ENCODE results near the gene RAB10. TPM values are rescaled to one million over a fixed set of nuclear protein-coding genes. Genes with fewer than 3 reads are reported as not detected.
A peak's percentile ranks its signal among the peaks of the same experiment; 100 is the strongest.

RAB10 gene
- total and polyA plus RNA-seq, 4 donors: 26.6 to 52.2 (median 41.6) TPM

DNA sequence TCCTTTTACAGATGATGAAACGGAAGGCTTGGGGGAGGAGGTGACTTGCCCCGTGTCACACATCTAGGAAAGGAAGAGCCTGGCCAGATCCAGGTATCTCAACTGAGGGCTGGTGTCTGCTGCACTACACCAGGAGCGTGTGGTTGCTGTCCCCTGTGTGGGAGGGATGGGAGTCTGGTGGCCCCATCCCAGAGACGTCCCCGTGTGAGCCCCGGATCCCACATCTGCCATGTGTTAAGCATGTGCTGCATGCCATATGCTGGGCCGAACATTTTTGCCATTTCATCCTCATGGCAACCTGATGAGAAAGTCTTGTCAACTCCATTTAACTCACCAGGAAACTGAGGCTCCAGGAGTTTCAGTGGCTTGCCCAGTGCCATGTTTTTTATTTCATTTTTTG lies 143.2 kb downstream of the RAB10 start:
- H3K9me3 ChIP-seq (ENCODE audit: control insufficient read depth in 4 of 4, low read length in 3 of 4): no peaks in the 10 kb centered on the region
- 97% methylated on average over 7 of the region's 7 CpGs for WGBS
- DNase-seq (ENCODE audit: low spot score): no peak
- no peak overlapping the region for H3K4me3 ChIP-seq (ENCODE audit: low read depth in 1 of 3, low read length in 3 of 3)
- TF ChIP-seq JUND (IDR thresholded peaks at IDR 0.05): no peak
- no peak for TF ChIP-seq RXRA (IDR thresholded peaks at IDR 0.05)
- no peaks in the 10 kb centered on the region for H3K36me3 ChIP-seq (ENCODE audit: control insufficient read depth in 4 of 4, insufficient read depth in 3 of 4, low read depth in 1 of 4, low read length in 3 of 4)
- H3K4me1 ChIP-seq (ENCODE audit: control insufficient read depth in 4 of 4, insufficient read depth in 4 of 4, low read length in 3 of 4): peaks cover 0 to 15% (median 9%) of the 10 kb centered on the region in 4 donors
- H3K9ac ChIP-seq (ENCODE audit: low read depth in 1 of 2, low read length in 2 of 2): no peak overlapping the region
- no peak overlapping the region for H3K27ac ChIP-seq (ENCODE audit: low read depth in 1 of 2, low read length in 2 of 2)
- peaks cover 0 to 6% (median 0%) of the 10 kb centered on the region in 4 donors for H3K27me3 ChIP-seq (ENCODE audit: control insufficient read depth in 4 of 4, insufficient read depth in 4 of 4, low read length in 3 of 4)

DNA sequence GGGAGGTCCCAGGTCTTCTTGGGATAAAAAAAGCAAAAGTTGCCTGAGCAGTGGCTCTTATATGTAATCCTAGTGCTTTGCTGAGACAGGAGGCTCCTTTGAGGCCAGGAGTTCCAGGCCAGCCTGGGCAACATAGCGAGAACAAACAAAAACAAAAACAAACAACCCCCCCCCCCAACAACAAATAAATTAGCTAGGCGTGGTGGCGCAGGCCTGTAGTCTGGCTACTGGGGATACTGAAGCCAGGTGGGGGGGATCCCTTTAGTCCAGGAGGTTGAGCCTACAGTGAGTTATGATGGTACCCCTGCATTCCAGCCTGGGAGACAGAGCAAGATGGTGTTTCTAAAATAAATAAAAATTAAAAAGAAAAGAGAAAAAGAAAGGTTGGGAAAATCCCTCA lies 144.4 kb downstream of the RAB10 start:
- H3K9ac ChIP-seq (ENCODE audit: low read depth in 1 of 2, low read length in 2 of 2): no peak overlapping the region
- DNase-seq (ENCODE audit: low spot score): no peak
- no peaks in the 10 kb centered on the region for H3K36me3 ChIP-seq (ENCODE audit: control insufficient read depth in 4 of 4, insufficient read depth in 3 of 4, low read depth in 1 of 4, low read length in 3 of 4)
- H3K9me3 ChIP-seq (ENCODE audit: control insufficient read depth in 4 of 4, low read length in 3 of 4): no peaks in the 10 kb centered on the region
- TF ChIP-seq TAF1 (conservative IDR thresholded peaks at IDR 0.05): no peak
- TF ChIP-seq SP1 (IDR thresholded peaks at IDR 0.05): no peak
- TF ChIP-seq RAD21 (IDR thresholded peaks at IDR 0.05): no peak
- TF ChIP-seq, protein P1, sequence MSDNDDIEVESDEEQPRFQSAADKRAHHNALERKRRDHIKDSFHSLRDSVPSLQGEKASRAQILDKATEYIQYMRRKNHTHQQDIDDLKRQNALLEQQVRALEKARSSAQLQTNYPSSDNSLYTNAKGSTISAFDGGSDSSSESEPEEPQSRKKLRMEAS (IDR thresholded peaks at IDR 0.05): no peak
- no peak for TF ChIP-seq HNF4A (conservative IDR thresholded peaks at IDR 0.05)
- TF ChIP-seq, protein P2, sequence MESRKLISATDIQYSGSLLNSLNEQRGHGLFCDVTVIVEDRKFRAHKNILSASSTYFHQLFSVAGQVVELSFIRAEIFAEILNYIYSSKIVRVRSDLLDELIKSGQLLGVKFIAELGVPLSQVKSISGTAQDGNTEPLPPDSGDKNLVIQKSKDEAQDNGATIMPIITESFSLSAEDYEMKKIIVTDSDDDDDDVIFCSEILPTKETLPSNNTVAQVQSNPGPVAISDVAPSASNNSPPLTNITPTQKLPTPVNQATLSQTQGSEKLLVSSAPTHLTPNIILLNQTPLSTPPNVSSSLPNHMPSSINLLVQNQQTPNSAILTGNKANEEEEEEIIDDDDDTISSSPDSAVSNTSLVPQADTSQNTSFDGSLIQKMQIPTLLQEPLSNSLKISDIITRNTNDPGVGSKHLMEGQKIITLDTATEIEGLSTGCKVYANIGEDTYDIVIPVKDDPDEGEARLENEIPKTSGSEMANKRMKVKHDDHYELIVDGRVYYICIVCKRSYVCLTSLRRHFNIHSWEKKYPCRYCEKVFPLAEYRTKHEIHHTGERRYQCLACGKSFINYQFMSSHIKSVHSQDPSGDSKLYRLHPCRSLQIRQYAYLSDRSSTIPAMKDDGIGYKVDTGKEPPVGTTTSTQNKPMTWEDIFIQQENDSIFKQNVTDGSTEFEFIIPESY (IDR thresholded peaks at IDR 0.05): no peak
- TF ChIP-seq RXRA (IDR thresholded peaks at IDR 0.05): no peak
- TF ChIP-seq EGR1 (IDR thresholded peaks at IDR 0.05; ENCODE audit: low read depth in 2 of 2): no peak
- no peak for TF ChIP-seq FOXA1 (IDR thresholded peaks at IDR 0.05)
- TF ChIP-seq, protein P3, sequence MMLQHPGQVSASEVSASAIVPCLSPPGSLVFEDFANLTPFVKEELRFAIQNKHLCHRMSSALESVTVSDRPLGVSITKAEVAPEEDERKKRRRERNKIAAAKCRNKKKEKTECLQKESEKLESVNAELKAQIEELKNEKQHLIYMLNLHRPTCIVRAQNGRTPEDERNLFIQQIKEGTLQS (IDR thresholded peaks at IDR 0.05): no peak
- TF ChIP-seq YY1 (IDR thresholded peaks at IDR 0.05): no peak
- peaks cover 0 to 6% (median 0%) of the 10 kb centered on the region in 4 donors for H3K27me3 ChIP-seq (ENCODE audit: control insufficient read depth in 4 of 4, insufficient read depth in 4 of 4, low read length in 3 of 4)
- peaks cover 0 to 11% (median 8%) of the 10 kb centered on the region in 4 donors for H3K4me1 ChIP-seq (ENCODE audit: control insufficient read depth in 4 of 4, insufficient read depth in 4 of 4, low read length in 3 of 4)
- H3K27ac ChIP-seq (ENCODE audit: low read depth in 1 of 2, low read length in 2 of 2): no peak overlapping the region
- no peak overlapping the region for H3K4me3 ChIP-seq (ENCODE audit: low read depth in 1 of 3, low read length in 3 of 3)
- 93% methylated on average over 3 of the region's 3 CpGs for WGBS

DNA sequence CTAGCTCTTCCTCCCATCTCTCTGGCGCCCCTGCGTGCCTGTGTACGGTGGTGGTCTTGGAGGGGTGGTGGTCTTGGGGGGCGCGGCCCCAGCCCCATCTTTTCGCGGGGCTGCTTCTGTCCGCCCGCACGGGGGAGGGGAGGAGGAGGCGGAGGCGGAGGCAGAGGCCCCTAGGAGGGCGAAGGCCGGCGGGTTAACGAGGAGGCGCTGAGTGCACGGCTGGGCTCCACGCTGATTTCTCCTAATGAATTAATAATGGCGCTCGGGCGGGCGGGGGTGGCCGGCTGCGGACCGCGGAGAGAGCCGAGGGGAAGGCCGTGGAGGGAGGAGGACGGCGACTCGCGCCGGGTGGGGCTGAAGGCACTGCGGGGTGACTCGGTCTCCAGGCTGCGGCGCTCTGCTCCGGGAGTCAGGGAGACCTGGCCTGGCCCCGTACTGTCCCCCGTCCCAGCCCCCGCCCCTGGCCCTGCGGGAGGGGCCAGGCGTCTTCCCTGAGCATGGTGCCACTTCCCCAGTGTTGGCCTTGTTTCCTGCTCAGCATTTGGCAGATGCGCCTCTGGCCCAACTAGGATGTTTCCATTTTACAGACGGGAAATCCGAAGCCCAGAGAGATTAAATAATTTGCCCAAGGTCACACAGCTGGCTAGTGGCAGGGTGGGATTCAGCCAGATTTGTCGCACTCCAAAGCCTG lies 145.0 kb downstream of the RAB10 start:
- peaks cover 0 to 6% (median 0%) of the 10 kb centered on the region in 4 donors for H3K27me3 ChIP-seq (ENCODE audit: control insufficient read depth in 4 of 4, insufficient read depth in 4 of 4, low read length in 3 of 4)
- peak overlapping the region in 1 of 3 donors; percentile 31 for H3K4me3 ChIP-seq (ENCODE audit: low read depth in 1 of 3, low read length in 3 of 3)
- no peak overlapping the region for H3K9ac ChIP-seq (ENCODE audit: low read depth in 1 of 2, low read length in 2 of 2)
- DNase-seq (ENCODE audit: low spot score): no peak
- 10% methylated on average over 48 of the region's 48 CpGs for whole genome bisulfite sequencing
- TF ChIP-seq NR2F2 (IDR thresholded peaks at IDR 0.05) (no peak), RAD21 (IDR thresholded peaks at IDR 0.05) (no peak), JUND (IDR thresholded peaks at IDR 0.05) (no peak), EGR1 (IDR thresholded peaks at IDR 0.05; ENCODE audit: low read depth in 2 of 2) (no peak), GABPA (IDR thresholded peaks at IDR 0.05 in 1 of 2, conservative IDR thresholded peaks at IDR 0.05 in 1 of 2) (no peak), FOXA2 (IDR thresholded peaks at IDR 0.05) (no peak), FOXA1 (IDR thresholded peaks at IDR 0.05) (no peak)
- TF ChIP-seq, protein P4, sequence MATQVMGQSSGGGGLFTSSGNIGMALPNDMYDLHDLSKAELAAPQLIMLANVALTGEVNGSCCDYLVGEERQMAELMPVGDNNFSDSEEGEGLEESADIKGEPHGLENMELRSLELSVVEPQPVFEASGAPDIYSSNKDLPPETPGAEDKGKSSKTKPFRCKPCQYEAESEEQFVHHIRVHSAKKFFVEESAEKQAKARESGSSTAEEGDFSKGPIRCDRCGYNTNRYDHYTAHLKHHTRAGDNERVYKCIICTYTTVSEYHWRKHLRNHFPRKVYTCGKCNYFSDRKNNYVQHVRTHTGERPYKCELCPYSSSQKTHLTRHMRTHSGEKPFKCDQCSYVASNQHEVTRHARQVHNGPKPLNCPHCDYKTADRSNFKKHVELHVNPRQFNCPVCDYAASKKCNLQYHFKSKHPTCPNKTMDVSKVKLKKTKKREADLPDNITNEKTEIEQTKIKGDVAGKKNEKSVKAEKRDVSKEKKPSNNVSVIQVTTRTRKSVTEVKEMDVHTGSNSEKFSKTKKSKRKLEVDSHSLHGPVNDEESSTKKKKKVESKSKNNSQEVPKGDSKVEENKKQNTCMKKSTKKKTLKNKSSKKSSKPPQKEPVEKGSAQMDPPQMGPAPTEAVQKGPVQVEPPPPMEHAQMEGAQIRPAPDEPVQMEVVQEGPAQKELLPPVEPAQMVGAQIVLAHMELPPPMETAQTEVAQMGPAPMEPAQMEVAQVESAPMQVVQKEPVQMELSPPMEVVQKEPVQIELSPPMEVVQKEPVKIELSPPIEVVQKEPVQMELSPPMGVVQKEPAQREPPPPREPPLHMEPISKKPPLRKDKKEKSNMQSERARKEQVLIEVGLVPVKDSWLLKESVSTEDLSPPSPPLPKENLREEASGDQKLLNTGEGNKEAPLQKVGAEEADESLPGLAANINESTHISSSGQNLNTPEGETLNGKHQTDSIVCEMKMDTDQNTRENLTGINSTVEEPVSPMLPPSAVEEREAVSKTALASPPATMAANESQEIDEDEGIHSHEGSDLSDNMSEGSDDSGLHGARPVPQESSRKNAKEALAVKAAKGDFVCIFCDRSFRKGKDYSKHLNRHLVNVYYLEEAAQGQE (IDR thresholded peaks at IDR 0.05): no peak
- TF ChIP-seq, protein P1 (IDR thresholded peaks at IDR 0.05): no peak
- TF ChIP-seq, protein P5, sequence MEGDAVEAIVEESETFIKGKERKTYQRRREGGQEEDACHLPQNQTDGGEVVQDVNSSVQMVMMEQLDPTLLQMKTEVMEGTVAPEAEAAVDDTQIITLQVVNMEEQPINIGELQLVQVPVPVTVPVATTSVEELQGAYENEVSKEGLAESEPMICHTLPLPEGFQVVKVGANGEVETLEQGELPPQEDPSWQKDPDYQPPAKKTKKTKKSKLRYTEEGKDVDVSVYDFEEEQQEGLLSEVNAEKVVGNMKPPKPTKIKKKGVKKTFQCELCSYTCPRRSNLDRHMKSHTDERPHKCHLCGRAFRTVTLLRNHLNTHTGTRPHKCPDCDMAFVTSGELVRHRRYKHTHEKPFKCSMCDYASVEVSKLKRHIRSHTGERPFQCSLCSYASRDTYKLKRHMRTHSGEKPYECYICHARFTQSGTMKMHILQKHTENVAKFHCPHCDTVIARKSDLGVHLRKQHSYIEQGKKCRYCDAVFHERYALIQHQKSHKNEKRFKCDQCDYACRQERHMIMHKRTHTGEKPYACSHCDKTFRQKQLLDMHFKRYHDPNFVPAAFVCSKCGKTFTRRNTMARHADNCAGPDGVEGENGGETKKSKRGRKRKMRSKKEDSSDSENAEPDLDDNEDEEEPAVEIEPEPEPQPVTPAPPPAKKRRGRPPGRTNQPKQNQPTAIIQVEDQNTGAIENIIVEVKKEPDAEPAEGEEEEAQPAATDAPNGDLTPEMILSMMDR (IDR thresholded peaks at IDR 0.05; ENCODE audit: low read depth, low read length, missing input control): no peak
- no peaks in the 10 kb centered on the region for H3K36me3 ChIP-seq (ENCODE audit: control insufficient read depth in 4 of 4, insufficient read depth in 3 of 4, low read depth in 1 of 4, low read length in 3 of 4)
- H3K4me1 ChIP-seq (ENCODE audit: control insufficient read depth in 4 of 4, insufficient read depth in 4 of 4, low read length in 3 of 4): peaks cover 0 to 7% (median 6%) of the 10 kb centered on the region in 4 donors
- H3K9me3 ChIP-seq (ENCODE audit: control insufficient read depth in 4 of 4, low read length in 3 of 4): no peaks in the 10 kb centered on the region
- no peak overlapping the region for H3K27ac ChIP-seq (ENCODE audit: low read depth in 1 of 2, low read length in 2 of 2)

Data from liver (tissue), 9 donors.